ENCODE measurements around the gene TTC38.

The TTC38 gene

DNA sequence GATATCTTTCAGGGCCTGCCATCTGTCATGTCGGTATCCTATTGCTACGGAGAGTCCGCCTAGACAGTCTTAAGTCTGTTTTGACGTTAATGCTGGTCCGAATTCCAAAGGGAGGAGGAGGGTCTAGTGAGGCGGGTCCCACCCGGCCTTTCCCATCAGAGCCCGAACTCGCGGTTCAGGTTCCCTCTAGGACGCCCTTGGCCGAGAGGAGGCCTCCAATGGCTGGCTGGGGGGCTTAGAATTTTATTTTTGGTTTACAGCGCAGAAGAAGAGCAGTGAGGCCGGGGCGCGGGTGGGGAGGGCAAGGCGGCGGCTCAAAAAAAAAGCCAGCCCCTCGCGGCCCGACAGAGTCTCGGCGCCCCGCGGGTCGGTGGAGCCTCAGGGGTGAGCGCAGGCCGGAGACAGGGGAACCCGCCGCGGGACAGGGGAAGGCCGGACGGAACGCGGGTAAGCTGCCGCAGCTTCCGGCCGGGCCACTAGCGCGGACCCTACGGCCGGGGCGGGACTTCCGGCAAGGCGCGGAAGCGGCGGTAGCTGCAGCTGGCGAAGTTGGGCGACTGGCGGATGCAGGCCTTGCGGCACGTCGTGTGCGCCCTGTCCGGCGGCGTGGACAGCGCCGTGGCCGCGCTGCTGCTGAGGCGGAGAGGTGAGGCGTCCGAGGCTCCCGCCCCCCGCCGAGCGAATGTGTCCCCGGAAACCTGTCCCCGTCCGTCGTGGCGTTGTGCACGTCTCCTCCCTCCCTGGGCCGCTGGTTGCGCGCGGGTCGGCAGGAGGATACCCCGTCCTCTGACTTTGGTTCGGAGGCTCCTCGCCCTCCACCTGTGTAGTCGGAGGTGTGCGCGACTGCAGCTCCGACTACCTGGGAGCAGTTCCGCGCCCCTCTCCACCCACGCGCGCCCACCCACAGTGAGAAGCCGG is 67.7 kb downstream of the TTC38 start, which contains the start of gene TRMU:
Gene TRMU (plus strand): TSS at position 514 of the 918 bp plus-strand sequence. CDS start 51 bp downstream, at position 565.
- DNase-seq, result no peak

- no peak for DNase-seq
These were observed 68.6 kb downstream of the TTC38 start for GRCh38 chr22:46336119-46337078.

DNA sequence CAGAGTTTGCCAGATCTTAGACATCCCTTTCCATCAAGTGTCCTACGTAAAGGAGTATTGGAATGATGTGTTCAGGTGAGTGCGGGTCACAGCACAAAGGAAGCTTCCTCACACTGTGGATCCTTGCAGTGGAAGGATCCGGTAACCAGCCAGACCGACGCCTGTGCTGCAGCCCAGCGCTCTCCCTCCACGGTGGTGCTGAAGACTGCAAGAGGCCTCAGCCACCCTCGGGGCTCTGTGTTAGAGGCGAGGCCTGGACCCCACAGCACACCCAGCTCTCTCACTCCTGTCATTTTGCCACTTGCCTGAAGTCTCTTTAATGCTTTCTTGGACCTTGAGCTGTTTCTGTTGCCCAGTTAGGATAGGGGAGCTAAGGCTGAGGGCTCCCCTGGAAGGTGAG is 70.1 kb downstream of the TTC38 start:
- no peak for DNase-seq

GRCh38 chr22:46338636-46339035 is 70.8 kb downstream of the TTC38 start:
- DNase-seq, result no peak

DNA sequence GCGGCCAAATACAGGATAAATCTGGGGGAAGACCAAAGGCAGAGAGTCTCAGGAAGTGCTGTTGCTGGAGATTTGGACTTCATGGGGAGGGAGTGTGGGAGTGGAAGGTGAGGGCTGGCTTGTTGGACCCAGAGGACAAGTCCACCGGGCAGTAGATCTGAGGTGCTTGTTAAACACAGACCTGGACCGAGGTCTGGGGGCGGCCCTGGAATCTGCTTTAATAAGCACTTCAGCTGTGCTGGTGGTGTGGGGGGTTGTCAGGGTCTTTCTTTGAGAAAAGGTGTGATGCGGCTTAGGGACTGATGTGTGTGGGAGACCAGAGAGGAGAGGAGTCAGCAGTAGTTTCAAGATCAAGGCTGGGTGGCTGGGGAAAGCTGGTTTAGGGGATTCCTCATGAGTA is 72.1 kb downstream of the TTC38 start:
- DNase-seq, result no peak

DNA sequence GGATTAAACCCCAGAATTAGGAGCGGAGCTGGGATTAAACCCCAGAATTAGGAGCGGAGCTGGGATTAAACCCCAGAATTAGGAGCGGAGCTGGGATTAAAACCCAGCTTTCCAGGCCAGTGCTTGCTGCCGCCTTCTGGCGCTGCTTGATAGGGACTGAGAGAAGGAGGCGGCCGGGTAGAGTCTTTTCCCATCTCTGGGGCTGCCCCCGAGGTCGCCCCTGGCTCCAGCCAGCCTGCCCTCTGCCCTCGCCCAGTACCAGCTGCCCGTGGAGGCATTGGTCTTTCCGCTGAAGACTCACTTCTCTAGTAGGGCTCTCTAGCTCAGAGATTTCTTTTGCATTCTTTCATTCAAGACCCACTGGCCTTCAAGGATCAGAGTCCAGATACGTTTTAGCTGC is 72.9 kb downstream of the TTC38 start:
- DNase-seq, result no peak
